ENCODE measurements around the gene ZBTB38. TPM values are rescaled to one million over a fixed set of nuclear protein-coding genes. Genes with fewer than 3 reads are reported as not detected.

The ZBTB38 gene
- total RNA-seq, 2 experiments from 2014 or later = 27.8 to 29.6 TPM

DNA sequence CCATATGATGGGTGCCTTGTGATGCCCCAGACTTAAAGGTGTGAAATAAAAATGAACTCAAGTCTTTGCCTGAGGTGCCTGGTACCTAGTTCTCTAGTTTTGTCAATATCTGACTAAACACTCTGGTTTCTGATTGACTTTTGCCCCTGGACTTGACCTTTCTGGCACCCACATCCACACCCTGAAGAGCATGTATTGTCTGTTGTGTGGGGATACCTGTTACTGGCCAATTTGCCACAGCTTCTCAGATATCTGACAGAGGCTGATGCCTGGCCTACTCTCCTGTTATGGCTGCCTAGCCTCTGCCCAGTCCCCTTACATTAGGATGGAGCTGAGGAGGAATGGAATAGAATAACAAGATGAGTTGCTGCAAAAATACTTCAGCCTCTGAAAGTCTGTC, 3.6 kb downstream of the ZBTB38 start:
- Mint-ChIP-seq H3K4me3 (no peak overlapping the region), H3K4me1 (ENCODE audit: low read depth) (peaks cover 40% of the 10 kb centered on the region)

GRCh38 chr3:141372656-141373055, 4.4 kb downstream of the ZBTB38 start:
- Mint-ChIP-seq H3K9me3 (ENCODE audit: insufficient read depth) (no peaks in the 10 kb centered on the region), H3K4me1 (ENCODE audit: low read depth) (peaks cover 43% of the 10 kb centered on the region), H3K27ac (no peak overlapping the region), H3K27me3 (ENCODE audit: low read depth) (no peaks in the 10 kb centered on the region), H3K4me3 (no peak overlapping the region), H3K36me3 (ENCODE audit: low read depth) (no peaks in the 10 kb centered on the region)
- DNase-seq = no peak
- no peak for ATAC-seq
- ChIA-PET CTCF (interaction anchor here (0.8 to 5.2 kb wide), 10 partner anchors 12 to 82 kb away, joined by 3 to 48 read pairs (median 6); no protein-coding TSS in a partner anchor), POLR2A (interaction anchor here (0.7 to 0.9 kb wide), 2 partner anchors 31 to 62 kb away, joined by 3 read pairs; no protein-coding TSS in a partner anchor)

More for the DNA sequence above, 3.6 kb downstream of the ZBTB38 start:
- no peaks in the 10 kb centered on the region for H3K9me3 Mint-ChIP-seq (ENCODE audit: insufficient read depth)
- DNase-seq (no peak), ATAC-seq (no peak)
- no peak overlapping the region for H3K27ac Mint-ChIP-seq
- no peaks in the 10 kb centered on the region for H3K27me3 Mint-ChIP-seq (ENCODE audit: low read depth)
- ChIA-PET CTCF (interaction anchor here (1.0 to 5.2 kb wide), 8 partner anchors 11 to 83 kb away, joined by 3 to 48 read pairs (median 8); no protein-coding TSS in a partner anchor), POLR2A (interaction anchor here (1.2 kb wide), 1 partner anchor 9 kb away, joined by 3 read pairs; no protein-coding TSS in a partner anchor)
- H3K36me3 Mint-ChIP-seq (ENCODE audit: low read depth) = no peaks in the 10 kb centered on the region

- no peaks in the 10 kb centered on the region for H3K9me3 Mint-ChIP-seq (ENCODE audit: insufficient read depth)
- peaks cover 43% of the 10 kb centered on the region for H3K4me1 Mint-ChIP-seq (ENCODE audit: low read depth)
- POLR2A ChIA-PET = interaction anchor here (0.7 to 0.9 kb wide), 2 partner anchors 30 to 62 kb away, joined by 3 read pairs; no protein-coding TSS in a partner anchor
- CTCF ChIA-PET = interaction anchor here (0.8 to 5.2 kb wide), 6 partner anchors 12 to 82 kb away, joined by 4 to 48 read pairs (median 6); no protein-coding TSS in a partner anchor
- H3K27ac Mint-ChIP-seq = no peak overlapping the region
- H3K4me3 Mint-ChIP-seq = no peak overlapping the region
- ATAC-seq (no peak), DNase-seq (no peak)
- H3K27me3 Mint-ChIP-seq (ENCODE audit: low read depth) = no peaks in the 10 kb centered on the region
- H3K36me3 Mint-ChIP-seq (ENCODE audit: low read depth) = no peaks in the 10 kb centered on the region
Measured at GRCh38 chr3:141373232-141373631, 4.9 kb downstream of the ZBTB38 start.

DNA sequence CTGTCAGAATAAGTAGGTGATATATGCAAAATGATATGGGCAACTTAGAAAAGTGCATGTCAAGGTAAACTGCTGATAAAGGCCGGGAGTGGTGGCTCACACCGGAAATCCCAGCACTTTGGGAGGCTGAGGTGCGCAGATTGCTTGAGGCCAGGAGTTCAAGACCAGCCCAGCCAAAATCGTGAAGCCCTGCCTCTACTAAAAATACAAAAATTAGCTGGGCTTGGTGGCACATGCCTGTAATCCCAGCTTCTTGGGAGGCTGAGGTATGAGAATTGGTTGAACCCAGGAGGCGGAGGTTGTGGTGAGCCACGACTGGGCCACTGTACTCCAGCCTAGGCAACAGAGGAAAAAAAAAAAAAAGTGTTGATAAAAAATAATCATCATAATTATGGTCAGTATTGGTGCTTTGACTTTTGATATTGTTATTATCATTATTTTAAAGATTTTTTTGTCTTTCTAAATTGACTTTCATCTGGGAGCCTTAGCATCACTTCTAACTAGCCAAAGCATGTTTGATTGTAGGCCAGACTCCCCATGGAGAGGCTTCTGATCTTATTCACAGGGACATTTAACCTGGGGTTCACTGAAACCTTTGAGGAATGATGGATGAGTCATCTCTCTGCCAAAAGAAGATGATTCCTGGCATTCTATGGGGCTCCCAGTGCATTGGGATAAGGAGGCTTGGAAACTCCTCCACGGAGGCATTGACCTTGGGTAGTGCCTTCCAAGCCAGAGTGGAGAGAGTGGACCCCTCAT, 5.6 kb downstream of the ZBTB38 start:
- POLR2A ChIA-PET = no interaction called here
- Mint-ChIP-seq H3K9me3 (ENCODE audit: insufficient read depth) (no peaks in the 10 kb centered on the region), H3K27me3 (ENCODE audit: low read depth) (no peaks in the 10 kb centered on the region), H3K36me3 (ENCODE audit: low read depth) (no peaks in the 10 kb centered on the region), H3K4me3 (no peak overlapping the region), H3K27ac (no peak overlapping the region), H3K4me1 (ENCODE audit: low read depth) (peaks cover 43% of the 10 kb centered on the region)
- DNase-seq = no peak
- CTCF ChIA-PET = interaction anchor here (0.8 to 5.2 kb wide), 5 partner anchors 12 to 81 kb away, joined by 4 to 48 read pairs (median 7); no protein-coding TSS in a partner anchor
- ATAC-seq = no peak

DNA sequence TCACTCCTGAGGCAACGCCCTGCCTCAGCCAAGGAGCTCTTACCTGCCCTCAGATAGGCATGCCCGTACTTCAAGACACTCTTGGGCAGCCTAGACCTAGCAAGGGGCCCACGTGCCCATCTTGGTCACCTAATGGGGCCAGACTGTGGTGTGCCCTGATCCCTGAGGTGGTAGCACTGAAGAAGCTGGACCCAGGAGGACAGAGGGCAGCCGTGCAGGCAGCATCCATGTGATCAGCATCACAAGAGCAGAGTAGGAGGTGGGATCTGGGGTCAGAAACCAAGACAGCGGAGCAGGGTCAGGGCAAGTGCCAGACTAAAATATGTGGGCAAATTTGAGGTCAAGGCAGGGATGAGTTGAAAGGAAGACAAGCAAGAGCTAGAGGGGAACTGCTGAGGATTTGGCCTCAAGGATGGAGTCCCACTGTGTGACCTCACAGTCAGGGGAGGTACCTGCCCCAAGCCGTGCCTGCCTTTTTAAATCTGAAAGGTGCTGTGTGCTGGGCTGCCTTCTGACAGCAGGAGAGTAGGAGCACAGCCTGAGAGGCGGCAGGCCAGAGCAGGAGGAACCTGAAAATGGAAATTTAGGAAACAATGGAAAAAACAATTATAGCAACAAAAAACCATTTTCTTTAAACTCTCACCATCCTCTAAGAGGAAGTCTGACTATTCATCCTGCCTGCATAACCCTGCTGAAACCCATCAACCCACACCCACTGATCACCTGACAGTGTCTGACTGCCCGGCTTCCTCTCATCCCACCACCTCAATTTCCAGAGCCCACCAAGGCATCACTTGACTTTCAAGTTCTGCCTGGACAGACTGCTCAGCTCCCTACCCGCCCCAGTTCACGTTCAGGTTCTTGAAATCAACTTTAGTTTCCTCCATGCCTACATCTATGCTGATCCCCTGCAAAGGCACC, 7.3 kb downstream of the ZBTB38 start:
- H3K27ac Mint-ChIP-seq = peak overlapping the region; percentile 85
- POLR2A ChIA-PET = no interaction called here
- CTCF ChIA-PET = interaction anchor here (0.7 to 3.1 kb wide), 8 partner anchors 9 to 83 kb away, joined by 3 to 12 read pairs (median 4); no protein-coding TSS in a partner anchor
- no peak for DNase-seq
- no peaks in the 10 kb centered on the region for H3K9me3 Mint-ChIP-seq (ENCODE audit: insufficient read depth)
- H3K4me1 Mint-ChIP-seq (ENCODE audit: low read depth) = peaks cover 43% of the 10 kb centered on the region
- no peaks in the 10 kb centered on the region for H3K36me3 Mint-ChIP-seq (ENCODE audit: low read depth)
- no peak overlapping the region for H3K4me3 Mint-ChIP-seq
- peak; percentile 51 for ATAC-seq
- no peaks in the 10 kb centered on the region for H3K27me3 Mint-ChIP-seq (ENCODE audit: low read depth)

DNA sequence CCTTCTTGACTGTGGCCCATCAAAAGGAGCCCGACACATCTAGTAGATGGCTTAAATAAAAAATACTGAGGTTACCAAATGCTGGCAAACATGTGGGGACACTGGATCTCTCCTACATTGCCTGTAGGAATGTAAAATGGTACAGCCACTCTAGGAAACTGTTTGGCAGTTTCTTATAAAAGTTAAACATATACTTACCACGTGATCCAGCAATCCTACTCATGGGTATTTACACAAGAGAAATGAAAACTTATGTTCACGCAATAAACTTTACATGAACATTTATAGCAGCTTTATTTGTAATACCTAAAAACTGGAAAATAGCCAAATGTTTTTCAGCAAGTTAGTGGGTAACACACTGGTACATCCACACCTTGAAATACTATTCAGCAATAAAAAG, 9.1 kb downstream of the ZBTB38 start:
- ATAC-seq (no peak), DNase-seq (no peak)
- no peak overlapping the region for H3K4me3 Mint-ChIP-seq
- H3K9me3 Mint-ChIP-seq (ENCODE audit: insufficient read depth) = no peaks in the 10 kb centered on the region
- POLR2A ChIA-PET = no interaction called here
- H3K27me3 Mint-ChIP-seq (ENCODE audit: low read depth) = no peaks in the 10 kb centered on the region
- H3K36me3 Mint-ChIP-seq (ENCODE audit: low read depth) = no peaks in the 10 kb centered on the region
- H3K4me1 Mint-ChIP-seq (ENCODE audit: low read depth) = peaks cover 45% of the 10 kb centered on the region
- CTCF ChIA-PET = interaction anchor here (0.7 to 3.1 kb wide), 3 partner anchors 16 to 64 kb away, joined by 3 to 12 read pairs (median 4); no protein-coding TSS in a partner anchor
- no peak overlapping the region for H3K27ac Mint-ChIP-seq

DNA sequence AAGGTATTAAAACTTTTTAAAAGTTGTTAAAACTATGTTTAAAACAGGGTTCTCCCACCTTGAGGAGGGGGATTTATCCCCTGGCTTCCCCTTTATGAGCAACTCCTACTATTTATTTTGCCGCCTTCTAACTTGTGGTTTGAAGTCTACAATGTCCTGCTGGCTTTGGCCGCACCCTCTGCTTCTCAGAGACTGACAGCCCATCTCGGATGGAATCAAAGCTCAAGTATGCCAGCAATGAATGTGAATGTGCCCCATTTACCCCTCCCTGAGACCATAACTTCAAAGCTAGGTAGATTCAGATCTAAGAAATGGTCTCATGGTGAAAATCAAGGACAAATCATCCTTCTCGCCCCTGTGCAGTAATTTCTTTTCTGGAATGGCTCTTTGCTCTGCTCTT, 10.3 kb downstream of the ZBTB38 start:
- H3K4me3 Mint-ChIP-seq = no peak overlapping the region
- no peaks in the 10 kb centered on the region for H3K9me3 Mint-ChIP-seq (ENCODE audit: insufficient read depth)
- ATAC-seq = no peak
- peaks cover 41% of the 10 kb centered on the region for H3K4me1 Mint-ChIP-seq (ENCODE audit: low read depth)
- ChIA-PET CTCF (interaction anchor here (0.7 to 1.8 kb wide), 4 partner anchors 18 to 75 kb away, joined by 3 to 8 read pairs (median 4); no protein-coding TSS in a partner anchor), POLR2A (interaction anchor here (1.0 to 1.1 kb wide), 2 partner anchors 9 to 10 kb away, joined by 4 to 5 read pairs; no protein-coding TSS in a partner anchor)
- no peak for DNase-seq
- H3K27ac Mint-ChIP-seq = peak overlapping the region; percentile 86
- H3K36me3 Mint-ChIP-seq (ENCODE audit: low read depth) = no peaks in the 10 kb centered on the region
- H3K27me3 Mint-ChIP-seq (ENCODE audit: low read depth) = no peaks in the 10 kb centered on the region

- Mint-ChIP-seq H3K4me3 (no peak overlapping the region), H3K36me3 (ENCODE audit: low read depth) (no peaks in the 10 kb centered on the region), H3K27me3 (ENCODE audit: low read depth) (peaks cover 3% of the 10 kb centered on the region), H3K27ac (peak overlapping the region; percentile 86), H3K9me3 (ENCODE audit: insufficient read depth) (no peaks in the 10 kb centered on the region), H3K4me1 (ENCODE audit: low read depth) (peaks cover 37% of the 10 kb centered on the region)
- POLR2A ChIA-PET = interaction anchor here (1.0 to 1.1 kb wide), 2 partner anchors 9 to 10 kb away, joined by 4 to 5 read pairs; no protein-coding TSS in a partner anchor
- peak; percentile 38 for ATAC-seq
- DNase-seq = no peak
- CTCF ChIA-PET = interaction anchor here (0.7 to 1.8 kb wide), 6 partner anchors 9 to 75 kb away, joined by 3 to 8 read pairs (median 3); no protein-coding TSS in a partner anchor
Measured at GRCh38 chr3:141379250-141379966, 11.1 kb downstream of the ZBTB38 start.

DNA sequence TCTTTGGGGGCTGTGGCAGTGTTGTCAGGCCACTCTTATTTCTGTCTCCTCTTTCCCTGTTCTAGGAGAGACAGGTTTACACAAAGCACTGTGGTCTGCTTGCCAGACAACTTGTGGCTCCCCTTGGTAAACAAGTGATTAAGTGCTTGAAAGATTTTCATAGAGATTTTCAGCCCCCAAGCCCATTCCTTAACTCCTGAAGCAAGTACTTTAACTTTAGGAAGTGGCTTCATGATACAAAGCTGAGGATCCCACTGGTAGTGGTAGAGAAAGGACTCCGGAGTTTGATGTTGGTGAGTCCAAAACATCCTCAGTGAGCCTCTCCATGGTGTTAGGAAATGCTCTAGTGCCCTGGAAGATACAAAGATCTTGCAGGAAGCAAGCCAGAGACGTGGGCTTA, 12.0 kb downstream of the ZBTB38 start:
- DNase-seq (no peak), ATAC-seq (no peak)
- H3K27ac Mint-ChIP-seq = peak overlapping the region; percentile 7
- CTCF ChIA-PET = interaction anchor here (0.7 to 1.8 kb wide), 5 partner anchors 11 to 74 kb away, joined by 3 to 8 read pairs (median 4); no protein-coding TSS in a partner anchor
- H3K4me1 Mint-ChIP-seq (ENCODE audit: low read depth) = peaks cover 29% of the 10 kb centered on the region
- no peaks in the 10 kb centered on the region for H3K36me3 Mint-ChIP-seq (ENCODE audit: low read depth)
- no peak overlapping the region for H3K4me3 Mint-ChIP-seq
- peaks cover 6% of the 10 kb centered on the region for H3K27me3 Mint-ChIP-seq (ENCODE audit: low read depth)
- POLR2A ChIA-PET = interaction anchor here (1.2 kb wide), 1 partner anchor 9 kb away, joined by 3 read pairs; no protein-coding TSS in a partner anchor
- no peaks in the 10 kb centered on the region for H3K9me3 Mint-ChIP-seq (ENCODE audit: insufficient read depth)

DNA sequence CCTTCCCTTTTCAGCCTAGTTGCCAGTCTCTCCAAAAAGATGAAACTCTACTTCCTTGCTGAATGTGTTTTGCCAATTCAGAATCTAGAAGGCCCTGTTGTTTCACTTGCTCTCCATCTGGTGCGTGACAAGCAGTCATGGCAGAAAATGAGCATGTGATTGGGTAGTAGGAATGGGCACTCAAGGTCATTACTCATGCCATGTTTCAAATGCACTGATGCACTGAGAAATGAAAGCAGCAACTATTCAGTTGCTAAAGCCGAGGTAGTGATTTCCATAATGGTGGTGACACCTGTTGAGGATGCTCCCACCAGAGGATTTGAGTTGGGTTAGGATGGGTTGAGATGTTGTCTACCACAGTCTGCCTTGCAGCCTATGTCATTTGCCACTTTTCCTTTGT, 12.7 kb downstream of the ZBTB38 start:
- ChIA-PET CTCF (interaction anchor here (0.7 to 1.8 kb wide), 3 partner anchors 24 to 73 kb away, joined by 3 to 6 read pairs (median 4); no protein-coding TSS in a partner anchor), POLR2A (interaction anchor here (1.2 kb wide), 1 partner anchor 9 kb away, joined by 3 read pairs; no protein-coding TSS in a partner anchor)
- ATAC-seq (no peak), DNase-seq (no peak)
- no peak overlapping the region for H3K27ac Mint-ChIP-seq
- H3K36me3 Mint-ChIP-seq (ENCODE audit: low read depth) = no peaks in the 10 kb centered on the region
- H3K4me1 Mint-ChIP-seq (ENCODE audit: low read depth) = peaks cover 22% of the 10 kb centered on the region
- H3K4me3 Mint-ChIP-seq = no peak overlapping the region
- peaks cover 9% of the 10 kb centered on the region for H3K27me3 Mint-ChIP-seq (ENCODE audit: low read depth)
- no peaks in the 10 kb centered on the region for H3K9me3 Mint-ChIP-seq (ENCODE audit: insufficient read depth)

Data from activated CD8-positive, alpha-beta T cell treated with anti-CD3 and anti-CD28 coated beads, Interleukin-2, amount 10 ng/mL, durations not matched to agents 7 days and 5 days (primary cell).